HG03432 (cell line): ENCODE results near the gene DNMT3L.
"Not testable (repeated sequence)": the region's sequence is repeated elsewhere in the genome, so short reads cannot be mapped to it uniquely, and the experiment has no call there.

Experiments
- ATAC-seq: cut with Tn5 transposase; IDR thresholded peaks from one replicate; pipeline ENCODE4 v1.9.1; 2021; ENCODE audit warnings: mild to moderate bottlenecking, moderate library complexity; ENCODE audit not compliant: unreplicated experiment

The DNMT3L gene

DNA sequence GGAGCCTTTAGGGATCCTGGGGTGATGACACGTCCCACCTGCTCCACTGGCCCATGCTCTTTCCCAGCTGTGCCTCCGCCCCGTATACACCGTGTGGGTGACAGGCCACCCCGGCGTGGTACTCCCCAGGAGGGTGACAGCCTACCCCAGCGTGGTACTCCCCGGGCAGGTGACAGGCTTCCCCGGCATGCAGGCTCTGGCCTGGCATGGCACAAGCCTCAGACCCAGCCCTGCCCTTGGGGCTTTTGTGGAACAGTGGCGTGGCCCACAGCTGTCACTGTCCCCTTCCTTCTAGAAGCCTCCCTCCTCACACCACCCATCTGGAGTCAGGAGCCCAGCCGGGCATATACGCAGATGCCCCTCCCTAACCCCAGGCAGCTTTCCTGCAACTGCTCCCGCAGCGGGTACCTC is 33.5 kb upstream of the DNMT3L start:
- ATAC-seq: no peak

DNA sequence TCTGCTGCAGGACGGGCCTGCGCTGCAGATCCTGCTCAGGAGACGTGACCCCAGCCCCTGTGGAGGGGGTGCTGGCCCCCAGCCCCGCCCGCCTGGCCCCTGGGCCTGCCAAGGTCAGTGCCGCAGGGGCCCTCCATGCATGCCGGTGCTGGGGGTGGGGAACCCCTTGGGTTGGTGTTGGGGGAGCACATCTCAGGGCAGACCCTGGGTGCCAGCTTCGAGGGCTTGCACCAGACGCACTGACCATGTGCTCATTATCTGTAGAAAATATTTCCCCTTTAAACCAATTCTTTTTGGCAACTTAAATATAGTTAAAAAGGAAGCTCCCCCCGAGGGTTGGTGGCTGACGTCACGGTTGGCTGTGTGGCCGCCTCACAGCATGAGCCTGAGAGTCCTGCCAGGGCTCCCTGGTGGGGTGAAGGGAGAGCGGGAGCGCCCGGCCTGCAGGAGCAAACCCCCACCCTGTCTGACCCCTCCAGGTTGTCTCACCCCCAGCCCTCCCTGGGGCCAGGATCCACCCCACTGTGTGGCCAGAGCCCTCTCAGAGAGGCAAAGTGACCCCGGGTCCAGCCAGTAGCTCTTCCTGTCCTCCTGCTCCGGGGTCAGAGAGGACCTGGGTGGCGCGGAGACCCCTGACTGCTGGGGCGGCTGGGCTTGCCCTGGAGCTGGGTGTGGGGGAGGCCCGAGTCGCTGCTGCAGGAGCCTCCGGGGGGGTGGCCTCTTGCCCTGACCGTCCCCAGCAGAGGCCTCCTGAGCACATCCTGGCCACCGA is 32.9 kb upstream of the DNMT3L start:
- ATAC-seq: no peak

DNA sequence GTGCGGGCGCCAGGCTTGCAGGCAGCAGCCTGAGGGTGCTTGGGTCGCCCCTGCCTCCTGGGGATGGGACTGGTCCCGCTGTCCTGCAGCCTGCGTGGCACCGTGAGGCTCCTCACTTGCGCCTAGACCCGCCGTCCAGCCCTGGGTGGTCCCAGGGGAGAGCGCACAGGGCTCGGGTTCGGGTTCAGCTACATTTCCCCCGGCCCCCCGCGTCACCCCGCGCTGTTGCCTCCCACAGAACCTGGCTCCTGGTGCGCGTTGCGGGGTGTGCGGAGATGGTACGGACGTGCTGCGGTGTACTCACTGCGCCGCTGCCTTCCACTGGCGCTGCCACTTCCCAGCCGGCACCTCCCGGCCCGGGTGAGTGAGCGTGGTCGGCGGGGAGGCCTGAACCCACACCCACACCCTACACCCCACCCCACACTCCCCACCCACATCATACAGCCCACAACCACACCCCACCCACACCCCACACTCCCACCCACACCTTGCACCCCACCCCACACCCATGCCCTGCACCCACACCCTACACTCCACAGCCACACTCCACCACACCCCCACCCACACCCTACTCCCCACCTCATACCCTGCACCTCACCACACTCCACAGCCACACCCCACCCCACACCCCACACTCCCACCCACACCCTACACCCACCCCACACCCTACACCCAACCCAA is 32.0 kb upstream of the DNMT3L start:
- ATAC-seq: no peak

DNA sequence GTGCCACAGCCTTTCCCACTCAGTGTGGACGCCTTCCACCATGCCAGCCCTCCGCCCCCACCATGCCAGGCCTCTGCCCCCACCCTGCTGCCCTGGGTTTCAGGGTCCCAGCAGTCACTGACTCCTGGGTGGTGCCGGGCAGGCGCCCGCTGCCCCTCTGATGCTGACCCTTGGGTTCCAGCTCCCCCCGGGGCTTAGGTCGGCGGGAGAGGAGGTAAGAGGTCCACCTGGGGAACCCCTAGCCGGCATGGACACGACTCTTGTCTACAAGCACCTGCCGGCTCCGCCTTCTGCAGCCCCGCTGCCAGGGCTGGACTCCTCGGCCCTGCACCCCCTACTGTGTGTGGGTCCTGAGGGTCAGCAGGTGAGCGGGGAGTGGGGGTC is 31.1 kb upstream of the DNMT3L start:
- ATAC-seq: no peak

DNA sequence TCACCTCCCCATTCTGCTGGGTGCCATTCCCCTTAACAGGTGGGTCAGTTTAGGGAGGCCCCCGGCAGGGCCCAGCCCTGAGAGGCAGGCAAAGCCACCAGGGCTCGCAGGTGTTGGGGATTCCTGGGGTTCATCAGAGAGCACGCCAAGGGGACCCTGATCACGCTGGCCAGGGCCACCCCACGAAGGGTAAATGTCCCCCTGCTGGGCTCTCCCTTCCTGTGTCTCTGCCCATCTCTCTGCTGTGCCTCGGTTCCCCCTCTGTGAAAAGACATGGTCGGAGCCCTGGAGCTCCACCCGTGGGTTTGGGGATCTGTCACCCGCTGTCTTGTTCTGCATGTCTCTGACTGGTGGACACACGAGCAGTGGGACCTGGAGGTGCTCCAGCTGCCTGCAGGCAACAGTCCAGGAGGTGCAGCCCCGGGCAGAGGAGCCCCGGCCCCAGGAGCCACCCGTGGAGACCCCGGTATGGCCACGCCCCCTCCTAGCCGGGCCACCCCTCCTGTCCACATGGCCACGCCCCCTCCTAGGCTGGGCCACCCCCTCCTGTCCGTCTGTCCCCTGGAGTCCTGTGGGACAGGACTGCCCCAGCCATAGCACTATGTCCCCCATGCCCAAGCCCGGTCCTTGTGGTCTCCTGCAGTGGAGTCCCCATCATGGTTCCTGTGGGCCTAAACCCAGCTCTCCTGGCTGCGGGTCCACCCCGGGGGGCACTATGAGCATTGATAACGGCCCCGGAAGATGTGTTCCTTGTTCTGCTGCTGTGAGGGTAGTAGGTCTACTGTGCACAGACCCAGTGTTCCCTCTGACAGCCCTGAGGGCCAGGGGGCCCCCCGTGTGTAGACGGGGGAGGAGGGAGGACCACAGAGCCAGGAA is 30.5 kb upstream of the DNMT3L start:
- ATAC-seq: no peak

DNA sequence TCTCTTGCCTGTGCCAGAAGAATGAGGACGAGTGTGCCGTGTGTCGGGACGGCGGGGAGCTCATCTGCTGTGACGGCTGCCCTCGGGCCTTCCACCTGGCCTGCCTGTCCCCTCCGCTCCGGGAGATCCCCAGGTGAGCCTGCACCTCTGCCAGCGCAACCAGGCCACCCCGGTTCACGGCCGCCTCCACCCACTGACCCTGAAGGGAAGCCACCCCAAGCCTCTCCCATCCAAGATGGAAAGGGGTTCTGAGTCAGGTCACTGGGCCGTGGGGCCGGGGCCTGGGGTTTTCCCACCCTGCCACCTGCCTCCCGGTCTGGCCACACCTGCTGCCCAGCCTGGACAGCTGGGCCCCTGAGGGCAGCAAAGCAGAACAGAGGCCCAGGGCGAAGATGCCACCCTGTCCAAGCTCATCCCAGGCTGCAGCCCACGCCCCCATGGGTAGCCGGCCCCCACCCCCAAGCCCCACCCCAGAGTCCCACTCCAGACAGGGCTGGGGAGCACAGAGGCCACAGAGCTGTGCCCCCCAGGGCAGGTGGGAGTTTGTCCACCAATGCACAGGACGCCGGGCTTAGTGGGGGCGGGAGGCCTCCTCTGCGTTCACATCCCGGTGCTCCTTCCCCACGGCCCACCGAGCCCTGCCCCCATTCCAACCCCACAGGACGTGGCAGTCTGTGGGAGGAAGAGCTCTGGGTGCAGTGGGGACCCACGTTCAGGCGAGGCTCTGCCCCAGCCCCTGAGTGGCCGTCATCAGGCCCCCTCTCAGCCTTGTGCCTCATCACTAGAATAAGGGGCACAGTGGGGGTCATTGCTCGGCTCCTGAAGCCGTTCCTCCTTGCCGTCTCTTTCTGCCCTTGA is 29.6 kb upstream of the DNMT3L start:
- ATAC-seq: no peak

DNA sequence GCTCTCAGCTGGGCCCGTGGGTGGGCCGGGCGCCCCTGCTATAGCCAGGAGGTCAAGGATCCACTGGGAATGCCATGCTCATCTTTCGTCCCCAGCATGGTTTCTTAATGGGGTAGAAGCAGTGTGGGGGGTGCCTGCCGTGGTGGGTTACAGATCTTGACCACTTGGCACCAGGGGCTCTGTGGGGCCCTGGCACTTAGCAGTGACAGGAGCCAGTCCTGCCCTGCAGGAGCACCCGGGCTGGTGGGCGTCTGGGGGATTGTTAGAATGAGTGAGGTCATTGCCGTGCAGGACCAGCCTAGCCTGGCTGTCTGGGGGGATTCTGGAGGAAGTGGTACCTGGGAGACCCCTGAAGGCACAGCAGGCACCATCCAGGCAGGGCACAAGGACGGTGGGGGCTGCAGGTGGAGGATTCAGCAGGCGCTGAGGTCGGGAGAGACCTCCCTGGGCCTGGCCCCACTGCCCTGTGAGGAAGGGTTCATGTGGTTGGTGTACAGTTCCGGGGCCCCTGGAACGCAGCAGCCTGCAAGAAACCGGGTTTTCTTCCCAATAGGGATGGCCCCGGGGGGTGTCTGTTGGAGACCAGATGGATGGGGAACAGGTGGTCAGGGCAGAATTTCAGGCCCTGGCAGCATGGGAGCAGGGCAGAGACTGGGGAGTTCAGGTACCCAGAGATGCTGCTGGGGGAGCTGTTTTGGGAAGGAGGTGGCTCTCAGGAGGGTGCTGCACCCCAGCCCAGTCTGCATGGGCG is 28.8 kb upstream of the DNMT3L start:
- ATAC-seq: no peak

DNA sequence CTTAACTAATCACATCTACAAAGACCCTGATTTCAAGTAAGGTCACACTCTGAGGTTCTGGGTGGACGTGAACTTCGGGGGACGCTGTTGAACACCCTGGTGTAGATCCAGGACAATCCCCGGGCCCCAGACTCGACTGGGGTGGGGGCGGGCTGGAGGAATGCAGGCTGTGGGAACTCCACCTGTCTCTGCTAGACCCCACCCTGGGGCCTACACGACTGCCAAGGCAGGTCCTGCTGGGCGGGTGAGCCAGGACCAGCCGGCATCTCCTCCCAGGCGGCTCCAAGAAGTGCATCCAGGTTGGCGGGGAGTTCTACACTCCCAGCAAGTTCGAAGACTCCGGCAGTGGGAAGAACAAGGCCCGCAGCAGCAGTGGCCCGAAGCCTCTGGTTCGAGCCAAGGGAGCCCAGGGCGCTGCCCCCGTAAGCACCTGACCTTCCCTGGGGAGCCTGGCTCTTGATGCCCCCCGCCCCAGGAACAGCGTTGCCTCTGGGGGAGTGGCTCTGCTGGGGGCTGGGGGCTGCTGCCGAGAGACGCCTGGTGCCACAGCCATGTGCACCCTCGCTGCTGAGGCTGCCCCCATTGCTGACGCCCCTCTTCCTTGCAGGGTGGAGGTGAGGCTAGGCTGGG is 27.8 kb upstream of the DNMT3L start:
- no peak for ATAC-seq

DNA sequence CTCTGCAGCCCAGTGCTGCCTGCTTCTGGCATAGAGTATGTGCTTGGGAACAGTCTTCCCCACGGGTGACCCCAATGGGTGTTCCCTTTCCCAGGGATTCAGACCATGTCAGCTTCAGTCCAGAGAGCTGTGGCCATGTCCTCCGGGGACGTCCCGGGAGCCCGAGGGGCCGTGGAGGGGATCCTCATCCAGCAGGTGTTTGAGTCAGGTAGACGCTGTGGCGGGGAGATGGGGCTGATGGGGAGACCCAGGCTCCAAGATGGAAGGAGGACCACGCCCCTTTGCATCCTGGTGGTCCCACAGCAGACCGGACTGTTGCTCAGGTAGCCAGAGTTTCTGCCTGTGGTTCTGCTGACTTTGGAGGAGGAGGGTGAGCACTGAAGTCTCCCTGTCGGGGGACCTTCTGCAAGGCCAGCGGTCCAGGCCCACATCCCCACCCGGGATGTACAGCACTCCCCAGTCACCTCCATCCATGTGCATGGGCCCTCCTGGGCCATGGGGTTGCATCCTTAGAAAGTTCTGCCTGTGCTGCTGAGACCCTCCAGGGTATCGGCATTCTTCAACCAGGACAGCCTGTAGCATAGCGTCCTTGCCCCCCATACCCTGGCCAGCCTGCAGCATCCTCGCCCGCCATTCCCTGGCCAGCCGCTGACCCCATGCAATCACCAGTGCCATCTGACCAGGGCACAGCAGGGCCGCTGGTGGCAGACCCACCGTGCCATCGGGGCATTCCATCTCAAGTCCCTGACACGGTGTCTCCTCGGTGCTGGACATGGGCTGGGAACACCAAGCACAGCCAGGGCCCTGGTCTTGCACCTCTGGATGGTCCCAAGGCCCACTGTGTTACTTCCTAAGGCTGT is 26.8 kb upstream of the DNMT3L start:
- no peak for ATAC-seq

DNA sequence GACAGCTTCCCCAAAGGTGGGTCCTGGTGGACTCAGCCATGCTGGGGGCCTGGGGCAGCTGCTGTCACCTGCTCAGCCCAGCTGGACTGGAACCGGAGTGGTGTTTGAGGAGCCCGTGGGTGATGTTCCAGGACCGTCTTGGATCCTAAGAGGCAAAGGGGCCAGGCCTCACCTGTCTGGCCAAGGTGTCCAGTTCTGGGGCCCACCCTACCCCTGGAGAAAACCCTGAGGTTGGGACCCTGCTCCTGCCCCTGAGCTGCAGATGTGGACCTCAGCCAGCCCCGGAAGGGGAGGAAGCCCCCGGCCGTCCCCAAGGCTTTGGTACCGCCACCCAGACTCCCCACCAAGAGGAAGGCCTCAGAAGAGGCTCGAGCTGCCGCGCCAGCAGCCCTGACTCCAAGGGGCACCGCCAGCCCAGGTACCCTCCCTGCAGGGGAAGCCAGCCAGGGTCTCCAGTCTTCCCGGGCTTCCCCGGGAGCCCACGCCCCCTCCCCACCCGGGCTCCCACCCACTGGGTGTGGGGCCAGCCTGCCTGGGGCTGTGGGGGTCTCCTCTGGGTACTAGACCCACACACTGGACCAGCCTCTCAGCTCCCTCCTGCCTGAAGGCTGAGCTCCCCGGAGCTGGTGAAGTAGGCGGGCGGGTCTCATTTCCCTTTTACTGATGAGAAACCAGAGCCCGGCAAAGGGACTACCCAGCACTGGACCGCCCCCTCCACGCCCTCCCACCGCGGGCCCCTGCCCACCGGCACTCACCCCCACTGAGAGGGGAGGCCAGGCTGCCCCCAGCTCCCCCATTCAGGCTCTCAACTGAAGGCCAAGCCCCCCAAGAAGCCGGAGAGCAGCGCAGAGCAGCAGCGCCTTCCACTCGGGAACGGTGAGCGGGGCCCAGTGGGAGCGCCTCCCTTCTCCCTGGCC is 25.3 kb upstream of the DNMT3L start:
- no peak for ATAC-seq

DNA sequence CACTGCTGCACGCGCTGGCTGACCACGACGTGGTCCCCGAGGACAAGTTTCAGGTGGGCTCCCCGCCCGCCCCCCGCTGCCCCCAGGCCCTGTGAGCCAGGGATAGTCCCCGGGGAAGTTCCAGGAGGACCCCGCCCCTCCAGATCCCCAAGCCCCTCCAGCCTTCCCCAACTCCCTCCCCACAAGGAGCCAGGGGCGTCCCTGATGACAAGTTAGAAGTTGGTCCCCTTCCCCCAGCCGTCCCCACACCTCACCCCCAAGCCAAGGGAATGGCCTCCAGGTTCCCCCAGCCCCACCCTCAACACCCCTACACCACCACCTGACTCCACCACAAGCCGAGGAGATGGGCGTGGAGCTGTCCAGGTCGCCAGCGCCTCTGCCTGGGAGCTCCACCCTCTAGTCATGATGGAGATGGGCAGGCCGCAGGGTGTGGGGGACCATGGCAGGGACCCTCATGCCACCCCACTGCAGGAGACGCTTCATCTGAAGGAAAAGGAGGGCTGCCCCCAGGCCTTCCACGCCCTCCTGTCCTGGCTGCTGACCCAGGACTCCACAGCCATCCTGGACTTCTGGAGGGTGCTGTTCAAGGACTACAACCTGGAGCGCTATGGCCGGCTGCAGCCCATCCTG is 24.5 kb upstream of the DNMT3L start:
- ATAC-seq: no peak

DNA sequence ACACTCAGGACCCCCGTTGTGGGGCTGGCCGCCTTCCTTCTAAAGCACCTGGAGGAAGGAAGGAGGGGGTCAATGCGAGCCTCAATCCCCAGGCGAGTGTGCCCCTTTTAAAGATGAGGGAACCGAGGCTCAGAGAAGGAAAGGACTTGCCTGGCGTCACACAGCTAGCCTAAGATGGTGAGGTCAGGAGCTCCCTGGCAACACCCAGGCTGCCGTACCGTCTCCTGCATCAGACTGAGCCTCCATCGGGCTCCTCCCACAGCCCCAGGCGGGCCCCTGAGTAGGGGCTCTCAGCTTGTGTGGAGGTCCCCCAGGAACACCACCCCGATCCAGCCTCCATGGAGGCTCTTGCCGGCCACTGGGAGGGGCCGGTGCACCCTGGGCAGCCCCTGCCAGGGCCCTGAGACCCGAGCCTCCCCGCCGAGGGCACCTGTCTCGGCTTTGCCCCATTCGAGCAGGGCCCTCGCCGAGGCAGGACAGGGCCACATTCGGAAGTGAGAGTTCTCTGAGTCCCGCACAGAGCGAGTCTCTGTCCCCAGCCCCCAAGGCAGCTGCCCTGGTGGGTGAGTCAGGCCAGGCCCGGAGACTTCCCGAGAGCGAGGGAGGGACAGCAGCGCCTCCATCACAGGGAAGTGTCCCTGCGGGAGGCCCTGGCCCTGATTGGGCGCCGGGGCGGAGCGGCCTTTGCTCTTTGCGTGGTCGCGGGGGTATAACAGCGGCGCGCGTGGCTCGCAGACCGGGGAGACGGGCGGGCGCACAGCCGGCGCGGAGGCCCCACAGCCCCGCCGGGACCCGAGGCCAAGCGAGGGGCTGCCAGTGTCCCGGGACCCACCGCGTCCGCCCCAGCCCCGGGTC is 23.7 kb upstream of the DNMT3L start, which contains the start of gene AIRE:
AIRE (plus strand) TSS at position 739 of the 855 bp plus-strand sequence. CDS start 131 bp downstream, outside the sequence.
- no peak for ATAC-seq

DNA sequence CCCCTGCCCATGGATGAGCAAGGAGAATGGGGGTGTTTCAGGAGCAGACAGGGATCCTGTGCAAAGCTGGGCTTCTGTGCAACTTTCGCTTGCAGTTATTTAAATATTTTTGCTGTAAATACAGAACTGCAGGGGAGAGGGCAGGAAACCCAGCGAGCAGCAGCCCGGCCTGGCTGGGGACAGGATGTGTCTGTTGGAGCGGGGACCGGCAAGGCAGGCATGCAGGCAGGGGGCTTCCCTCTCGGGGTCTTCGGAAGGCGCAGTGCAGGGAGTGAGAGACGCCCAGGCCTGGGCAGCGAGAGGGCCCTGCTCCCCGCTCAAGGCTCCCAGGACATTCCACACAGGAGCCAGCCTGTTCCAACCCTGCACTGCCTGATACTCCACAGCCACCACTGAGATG is 22.3 kb upstream of the DNMT3L start:
- ATAC-seq: no peak

DNA sequence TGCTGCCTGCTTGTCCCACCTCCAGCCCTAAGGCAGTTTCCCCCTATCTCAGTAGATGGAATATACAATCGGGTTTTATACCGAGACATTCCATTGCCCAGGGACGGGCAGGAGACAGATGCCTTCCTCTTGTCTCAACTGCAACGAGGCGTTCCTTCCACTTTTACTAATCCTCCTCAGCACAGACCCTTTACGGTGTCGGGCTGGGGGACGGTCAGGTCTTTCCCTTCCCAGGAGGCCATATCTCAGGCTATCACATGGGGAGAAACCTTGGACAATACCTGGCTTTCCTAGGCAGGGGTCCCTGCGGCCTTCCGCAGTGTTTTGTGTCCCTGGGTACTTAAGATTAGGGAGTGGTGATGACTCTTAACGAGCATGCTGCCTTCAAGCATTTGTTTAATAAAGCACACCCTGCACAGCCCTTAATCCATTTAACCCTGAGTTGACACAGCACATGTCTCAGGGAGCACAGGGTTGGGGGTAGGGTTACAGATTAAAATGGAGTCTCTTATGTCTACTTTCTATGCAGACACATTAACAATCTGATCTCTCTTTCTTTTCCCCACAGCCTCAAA is 21.6 kb upstream of the DNMT3L start:
- ATAC-seq: not testable (repeated sequence)

DNA sequence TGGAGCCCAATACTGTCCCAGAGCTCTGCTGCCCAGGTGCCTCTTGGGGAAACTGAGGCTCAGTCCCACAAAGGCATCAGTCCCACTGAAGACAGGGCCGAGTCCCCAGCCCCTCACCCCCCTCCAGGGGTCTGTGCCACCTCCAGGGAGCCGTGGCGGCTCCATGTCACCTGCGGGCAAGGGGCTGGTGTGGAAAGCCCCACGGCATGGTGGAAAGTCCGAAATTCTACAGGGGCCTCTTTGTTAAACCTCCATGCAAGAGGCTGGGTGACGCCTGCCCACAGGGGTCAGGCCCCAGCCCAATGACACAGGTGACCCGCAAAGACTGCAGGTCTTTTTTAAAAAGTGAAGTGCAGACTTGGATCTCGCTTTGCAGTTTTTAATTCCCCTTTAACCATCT is 20.7 kb upstream of the DNMT3L start:
- ATAC-seq: no peak

DNA sequence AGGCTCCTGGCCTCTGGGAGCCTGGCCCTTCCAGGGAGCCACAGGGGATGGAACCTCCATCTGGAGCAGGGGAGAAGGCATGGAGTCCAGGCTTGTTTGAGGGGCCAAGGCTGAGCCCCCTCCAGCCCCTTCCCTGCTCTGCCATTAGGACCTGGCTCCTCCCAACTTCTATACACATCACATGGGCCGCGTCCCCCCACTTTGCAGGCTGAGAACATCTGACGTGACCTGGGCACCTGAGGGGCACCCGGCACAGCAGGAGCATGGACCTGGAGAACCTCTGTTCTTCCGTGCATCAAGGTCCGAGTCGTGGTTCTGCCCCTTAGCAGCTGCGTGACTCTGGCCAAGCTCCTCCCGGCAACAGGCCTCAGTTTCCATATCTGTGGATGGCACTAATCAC is 20.1 kb upstream of the DNMT3L start:
- no peak for ATAC-seq
